Measurements from ENCODE around the gene GPN2.

The GPN2 gene

GRCh38 chr1:26831546-26832248, 58.4 kb downstream of the GPN2 start:
- DNase-seq (ENCODE audit: low read depth): no peak

GRCh38 chr1:26831059-26831458, 59.0 kb downstream of the GPN2 start:
- no peak for DNase-seq (ENCODE audit: low read depth)

GRCh38 chr1:26829184-26829911, 60.7 kb downstream of the GPN2 start:
- no peak for DNase-seq (ENCODE audit: low read depth)

- DNase-seq (ENCODE audit: low read depth): no peak
Observed at GRCh38 chr1:26828411-26828991, 61.6 kb downstream of the GPN2 start.

- DNase-seq (ENCODE audit: low read depth): no peak
Observed at GRCh38 chr1:26827663-26828062, 62.4 kb downstream of the GPN2 start.

- no peak for DNase-seq (ENCODE audit: low read depth)
Observed at GRCh38 chr1:26827106-26827604, 62.9 kb downstream of the GPN2 start.

GRCh38 chr1:26826261-26827105, 63.6 kb downstream of the GPN2 start, which contains the start of gene ZDHHC18:
TSS of gene ZDHHC18 (plus strand) at chr1:26826688. CDS start at chr1:26826805, 117 bp downstream.
- peak; percentile 63 for DNase-seq (ENCODE audit: low read depth)
